HG03354 (cell line): ENCODE measurements around the gene FFAR3.
"Not testable (repeated sequence)": the region's sequence is repeated elsewhere in the genome, so short reads cannot be mapped to it uniquely, and the experiment has no call there.

ENCODE experiments used
- ATAC-seq: cut with Tn5 transposase; IDR thresholded peaks from one replicate; pipeline ENCODE4 v1.9.1; 2021; ENCODE audit warnings: mild to moderate bottlenecking; ENCODE audit not compliant: unreplicated experiment, poor library complexity, severe bottlenecking

FFAR3 gene

DNA sequence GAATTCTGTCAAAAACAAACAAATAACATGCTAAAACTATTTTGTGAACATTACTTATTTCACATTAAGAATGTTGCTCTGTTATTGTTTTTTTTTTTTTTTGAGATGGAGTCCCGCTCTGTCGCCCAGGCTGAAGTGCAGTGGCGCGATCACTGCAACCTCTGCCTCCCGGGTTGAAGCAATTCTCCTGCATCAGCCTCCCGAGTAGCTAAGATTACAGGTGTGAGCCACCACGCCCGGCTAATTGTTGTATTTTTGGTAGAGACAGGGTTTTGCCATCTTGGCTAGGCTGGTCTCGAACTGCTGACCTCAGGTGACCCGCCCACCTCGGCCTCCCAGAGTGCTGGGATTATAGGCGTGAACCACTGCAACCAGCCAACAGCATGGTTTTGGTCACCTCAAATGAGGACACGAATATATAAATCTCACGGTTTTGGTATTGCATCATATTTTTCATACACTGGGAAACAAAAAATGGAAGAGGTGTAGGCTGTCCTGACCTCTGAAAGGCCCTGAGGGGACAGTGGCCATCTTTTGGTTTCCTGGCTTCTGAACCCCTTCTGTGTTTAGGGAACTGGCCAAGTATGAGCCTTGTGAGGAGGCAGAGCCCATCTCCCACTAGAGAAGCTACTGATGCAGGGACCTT, 38.1 kb downstream of the FFAR3 start:
- ATAC-seq = no peak

DNA sequence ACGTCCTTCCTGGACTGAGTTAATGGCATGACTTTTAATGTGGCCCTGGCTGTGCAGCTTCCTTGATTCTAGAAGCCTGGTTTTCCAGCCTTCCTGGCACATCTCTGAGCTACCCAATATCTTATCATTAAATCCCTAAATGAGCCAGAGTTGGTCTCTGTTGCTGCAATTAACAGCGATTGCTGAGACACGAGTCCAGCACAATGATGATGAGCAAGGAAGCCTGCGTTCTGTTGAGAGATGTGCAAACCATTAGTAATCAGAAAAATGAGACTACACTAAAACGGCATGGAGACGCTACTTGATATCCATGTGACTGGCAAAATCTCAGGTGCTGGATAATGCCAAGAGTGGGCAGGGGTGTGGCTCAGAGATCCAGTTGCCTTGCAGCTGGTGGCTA, 38.8 kb downstream of the FFAR3 start:
- ATAC-seq = no peak

DNA sequence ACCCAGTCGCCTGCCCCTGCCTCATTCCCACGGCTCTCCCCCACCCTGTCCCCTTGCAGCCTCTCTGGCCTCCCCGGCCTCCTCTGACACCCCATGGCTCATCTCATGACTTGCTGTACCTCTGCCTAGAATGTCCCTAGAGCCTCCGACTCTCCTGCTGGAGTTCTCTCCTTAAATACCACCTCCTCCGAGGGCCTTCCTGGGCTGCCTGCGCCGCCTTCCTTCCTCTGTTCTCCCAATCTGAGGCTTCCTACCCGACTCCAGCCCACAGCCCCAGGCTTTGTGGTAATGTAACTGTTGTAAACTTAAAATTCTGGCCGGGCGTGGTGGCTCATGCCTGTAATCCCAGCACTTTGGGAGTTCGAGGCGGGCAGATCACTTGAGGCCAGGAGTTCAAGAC, 40.3 kb downstream of the FFAR3 start:
- ATAC-seq = no peak

DNA sequence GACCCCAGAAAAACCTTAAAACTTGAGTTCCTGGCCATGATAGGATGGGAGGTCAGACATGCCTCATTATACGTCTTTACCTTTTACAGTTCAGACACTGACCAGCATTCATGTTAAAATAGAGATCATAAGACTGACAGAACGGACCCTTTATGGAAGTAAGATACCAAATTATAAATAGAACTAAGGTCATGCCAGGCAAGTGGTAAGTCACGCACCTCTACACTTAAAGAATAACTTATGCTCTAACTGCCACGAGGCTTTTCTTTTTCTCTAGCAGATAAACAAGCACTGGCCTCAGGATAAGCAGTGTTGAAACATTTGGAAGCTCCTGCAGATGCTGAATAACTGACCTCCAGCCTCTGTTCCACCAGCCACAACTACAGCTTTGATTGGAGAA, 41.0 kb downstream of the FFAR3 start:
- ATAC-seq = no peak

DNA sequence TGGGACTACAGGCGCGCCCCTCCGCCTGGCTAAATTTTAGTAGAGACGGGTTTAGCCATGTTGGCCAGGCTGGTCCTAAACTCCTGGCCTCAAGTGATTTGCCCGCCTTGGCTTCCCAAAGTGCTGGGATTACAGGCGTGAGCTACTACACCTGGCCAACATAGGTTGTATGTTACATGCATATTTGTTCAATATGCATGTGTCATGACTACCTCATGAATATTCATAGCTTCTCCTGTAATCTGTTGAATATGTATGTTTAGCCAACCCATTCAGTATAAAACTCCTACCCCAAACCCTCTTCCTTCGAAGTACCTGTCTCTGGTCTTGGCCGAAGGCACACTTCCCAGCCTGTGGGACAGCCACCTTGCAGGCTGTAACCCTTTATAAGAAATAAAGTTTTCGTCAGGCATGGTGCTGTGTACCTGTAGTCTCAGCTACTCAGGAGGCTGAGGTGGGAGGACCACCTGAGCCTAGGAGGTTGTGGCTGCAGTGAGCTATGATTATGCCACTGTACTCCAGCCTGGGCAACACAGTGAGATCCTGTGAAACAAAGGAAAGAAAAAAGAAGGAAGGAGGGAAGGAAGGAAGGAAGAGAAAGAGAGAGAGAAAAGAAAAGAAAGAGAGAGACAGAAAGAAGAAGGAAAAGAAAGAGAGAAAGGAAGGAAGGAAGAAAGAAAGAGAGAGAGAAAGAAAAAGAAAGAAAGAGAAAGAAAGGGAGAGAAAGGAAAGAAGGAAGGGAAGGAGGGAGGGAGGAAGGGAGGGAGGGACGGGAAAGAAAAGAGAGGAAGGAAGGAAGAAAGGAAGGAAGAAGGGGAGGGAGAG, 41.9 kb downstream of the FFAR3 start:
- no peak for ATAC-seq

DNA sequence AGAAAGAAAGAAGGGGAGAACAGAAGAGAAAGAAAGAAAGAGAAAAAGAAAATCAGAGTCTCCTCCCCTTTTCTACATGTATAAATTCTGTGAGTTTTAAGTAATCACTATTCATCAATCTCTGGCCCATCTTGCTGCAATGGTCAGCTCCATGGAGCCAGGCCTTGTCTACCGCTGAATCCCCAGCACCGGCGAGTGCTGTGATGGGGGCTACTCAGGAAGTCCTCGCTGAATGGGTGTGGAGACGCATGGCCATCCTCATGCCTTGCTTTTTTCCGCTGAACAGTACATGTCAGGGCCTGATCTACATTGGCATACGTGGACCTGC, 42.5 kb downstream of the FFAR3 start:
- no peak for ATAC-seq

DNA sequence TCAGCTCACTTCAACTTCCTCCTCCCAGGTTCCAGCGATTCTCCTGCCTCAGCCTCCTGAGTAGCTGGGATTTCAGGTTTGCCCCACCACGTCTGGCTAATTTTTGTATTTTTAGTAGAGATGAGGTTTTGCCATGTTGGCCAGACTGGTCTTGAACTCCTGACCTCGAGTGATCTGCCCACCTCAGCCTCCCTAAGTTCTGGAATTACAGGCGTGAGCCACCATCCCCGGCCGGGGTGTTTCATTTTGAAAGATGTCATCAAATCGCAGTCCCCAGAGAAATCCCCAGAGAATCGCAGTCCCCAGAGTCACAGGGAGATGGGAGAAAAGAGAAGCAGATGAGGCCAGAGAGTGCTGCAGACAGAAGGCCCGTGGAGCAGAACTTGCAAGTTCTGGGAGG, 43.2 kb downstream of the FFAR3 start:
- not testable (repeated sequence) for ATAC-seq

DNA sequence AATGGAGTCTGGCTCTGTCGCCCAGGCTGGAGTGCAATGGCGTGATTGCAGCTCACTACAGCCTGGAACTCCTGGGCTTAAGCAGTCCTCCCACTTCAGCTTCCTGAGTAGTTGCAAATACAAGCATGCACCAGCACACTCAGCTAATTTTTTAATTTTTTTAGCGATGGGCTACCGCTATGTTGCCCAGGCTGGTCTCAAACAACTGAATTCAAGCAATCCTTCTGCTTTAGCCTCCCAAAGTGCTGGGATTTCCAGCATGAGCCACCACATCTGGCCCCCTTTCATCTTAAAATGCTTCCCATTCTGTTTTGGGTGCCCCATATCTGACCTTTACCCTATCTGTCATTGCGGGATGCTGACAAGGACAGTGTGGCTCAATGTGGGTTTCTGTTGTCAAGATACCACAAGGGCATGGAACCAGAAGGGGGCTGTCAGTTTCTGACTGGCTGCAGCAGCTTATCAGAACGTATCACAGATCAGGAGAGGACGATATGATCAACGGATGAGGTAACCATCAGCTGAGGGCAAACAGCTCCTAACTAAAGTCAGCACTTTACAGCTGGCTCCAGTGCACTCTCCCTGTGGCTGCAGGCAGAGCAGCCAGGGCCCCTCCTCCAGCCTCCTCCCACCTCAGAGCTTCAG, 45.0 kb downstream of the FFAR3 start:
- ATAC-seq = no peak

DNA sequence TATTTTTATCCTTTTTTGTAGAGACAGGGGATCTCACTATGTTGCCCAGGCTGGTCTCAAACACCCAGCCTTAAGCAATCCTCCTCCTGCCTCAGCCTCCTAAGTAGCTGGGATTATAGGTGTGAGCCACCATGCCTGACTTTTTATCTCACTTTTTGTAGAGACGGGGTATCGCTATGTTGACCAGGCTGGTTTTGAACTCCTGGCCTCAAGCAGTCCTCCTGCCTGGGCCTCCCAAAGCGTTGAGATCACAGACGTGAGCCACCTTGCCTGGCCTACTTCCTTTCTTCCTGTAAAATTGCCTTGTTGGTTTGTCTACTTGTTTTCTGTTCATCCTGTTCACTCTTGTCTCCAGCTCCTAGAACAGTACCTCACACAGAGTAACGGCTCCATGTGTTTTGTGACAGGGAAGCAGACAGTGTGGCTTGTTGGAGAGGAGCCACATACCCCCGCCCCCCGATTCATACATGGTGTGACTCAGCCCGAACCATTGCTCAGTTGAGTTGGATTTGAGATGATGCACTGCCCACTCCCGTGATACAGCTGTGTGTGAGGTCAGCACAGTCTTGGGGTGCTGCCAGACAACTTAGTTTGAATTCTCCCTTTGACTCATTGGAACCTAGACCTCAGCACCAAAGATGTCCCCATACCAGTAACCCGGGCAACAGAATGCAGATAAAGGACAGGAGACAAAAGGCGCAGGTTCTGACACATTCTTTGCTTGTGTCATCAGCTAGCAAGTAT, 46.8 kb downstream of the FFAR3 start:
- ATAC-seq = no peak

DNA sequence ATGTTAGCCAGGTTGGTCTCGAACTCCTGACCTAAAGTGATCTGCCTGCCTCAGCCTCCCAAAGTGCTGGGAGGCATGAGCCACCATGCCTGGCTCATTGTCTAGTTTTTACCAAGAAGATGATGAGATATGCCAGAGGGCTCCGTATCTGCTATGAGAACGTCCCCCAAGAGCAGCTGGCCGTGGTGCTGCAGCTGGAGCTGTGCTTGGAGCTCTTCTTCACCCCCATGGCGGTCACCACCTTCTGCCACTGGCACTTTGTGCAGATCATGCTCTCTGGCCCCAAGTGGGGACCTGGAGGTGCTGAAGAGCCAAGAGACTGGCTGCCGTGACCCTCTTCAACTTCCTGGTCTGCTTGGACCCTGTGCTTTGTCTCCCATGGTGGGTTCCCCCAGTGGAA, 49.4 kb downstream of the FFAR3 start:
- ATAC-seq = no peak

DNA sequence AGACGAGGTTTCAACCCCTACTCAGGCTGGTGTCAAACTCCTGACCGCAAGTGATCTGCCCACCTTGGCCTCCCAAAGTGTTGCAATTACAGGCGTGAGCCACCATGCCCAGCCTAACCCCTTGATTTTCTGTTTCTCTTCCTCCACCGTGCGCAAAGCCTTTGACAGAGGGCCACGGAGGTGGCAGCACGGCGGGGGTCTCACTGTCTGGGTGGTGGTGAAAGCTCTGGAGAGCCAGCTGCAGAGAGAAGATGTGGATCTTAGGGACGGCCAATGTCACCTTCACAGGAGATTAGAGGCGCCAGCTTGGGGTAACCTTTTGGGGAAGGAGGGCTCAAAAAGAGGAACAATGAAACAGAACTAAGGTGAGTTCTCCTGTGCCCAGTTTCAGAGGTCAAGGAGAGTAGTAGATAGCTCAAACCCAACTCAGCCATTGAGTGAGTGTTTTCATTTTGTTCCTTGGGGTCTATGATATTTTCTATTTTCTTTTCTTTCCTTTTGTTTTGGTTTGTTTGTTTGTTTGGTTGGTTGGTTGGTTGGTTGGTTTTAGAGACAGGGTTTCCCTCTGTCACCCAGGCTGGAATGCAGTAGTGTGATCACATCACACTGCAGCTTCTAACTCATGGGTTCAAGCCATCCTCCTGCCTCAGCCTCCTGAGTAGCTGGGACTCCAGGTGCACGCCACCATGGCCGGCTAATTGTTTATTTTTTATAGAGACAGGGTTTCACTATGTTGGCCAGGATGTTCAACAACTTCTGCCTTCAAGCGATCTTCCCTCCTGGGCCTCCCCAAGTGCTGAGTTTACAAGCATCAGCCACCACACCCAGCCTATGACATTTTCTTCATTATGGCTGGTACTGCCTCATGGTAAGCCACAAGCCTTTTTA, 50.3 kb downstream of the FFAR3 start:
- ATAC-seq = peak; percentile 80

DNA sequence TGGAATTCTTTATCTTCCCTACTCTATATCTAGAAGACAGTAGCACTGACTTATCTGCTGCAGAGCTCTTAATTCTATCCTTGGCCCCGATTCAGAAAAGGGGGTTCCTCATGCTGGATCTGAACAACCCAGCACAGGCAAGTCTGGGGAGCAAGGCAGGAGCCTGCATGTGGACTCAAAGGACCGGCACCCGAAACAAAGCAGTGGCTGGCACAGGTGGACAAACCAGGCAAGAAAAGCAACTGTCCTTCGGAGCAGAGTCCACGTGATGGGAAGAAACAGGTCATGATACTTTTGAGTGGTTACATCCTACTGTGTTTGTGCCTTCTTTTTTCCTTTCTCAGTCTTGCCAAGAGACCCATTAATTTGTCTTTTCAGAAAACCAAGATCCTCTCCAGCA, 50.9 kb downstream of the FFAR3 start:
- ATAC-seq = no peak
